Activated T-cell treated with anti-CD3 and anti-CD28 coated beads for 48 hours (primary cell): ENCODE data around the gene PPP2R2B.

Experiments used
- DNase-seq: peaks from one replicate; pipeline ENCODE4 v3.0.0-alpha.2; 2020; ENCODE audit warnings: low read depth

The PPP2R2B gene

GRCh38 chr5:146827901-146828300, 50.7 kb downstream of the PPP2R2B start:
- DNase-seq: no peak

- DNase-seq: no peak
Measured at GRCh38 chr5:146825033-146825432, 53.5 kb downstream of the PPP2R2B start.

- no peak for DNase-seq
Measured at GRCh38 chr5:146821732-146822131, 56.8 kb downstream of the PPP2R2B start.

DNA sequence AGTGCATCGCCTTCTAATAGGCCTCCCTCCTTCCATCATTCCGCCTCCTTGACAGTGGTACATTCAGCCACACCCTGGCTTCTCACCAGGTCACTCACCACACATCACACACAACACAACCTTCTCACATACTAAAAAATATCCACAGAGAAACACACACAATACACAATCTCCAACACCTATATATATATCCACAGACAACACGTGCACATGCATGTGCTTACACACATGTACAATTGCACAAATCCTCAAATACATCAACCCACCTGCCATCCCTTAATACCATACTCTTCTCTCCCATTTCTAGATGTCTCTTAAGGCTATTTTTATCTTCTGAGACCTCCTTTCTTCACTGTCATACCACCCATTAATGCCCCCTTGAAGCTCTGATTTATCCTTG, 57.6 kb downstream of the PPP2R2B start:
- DNase-seq: no peak

DNA sequence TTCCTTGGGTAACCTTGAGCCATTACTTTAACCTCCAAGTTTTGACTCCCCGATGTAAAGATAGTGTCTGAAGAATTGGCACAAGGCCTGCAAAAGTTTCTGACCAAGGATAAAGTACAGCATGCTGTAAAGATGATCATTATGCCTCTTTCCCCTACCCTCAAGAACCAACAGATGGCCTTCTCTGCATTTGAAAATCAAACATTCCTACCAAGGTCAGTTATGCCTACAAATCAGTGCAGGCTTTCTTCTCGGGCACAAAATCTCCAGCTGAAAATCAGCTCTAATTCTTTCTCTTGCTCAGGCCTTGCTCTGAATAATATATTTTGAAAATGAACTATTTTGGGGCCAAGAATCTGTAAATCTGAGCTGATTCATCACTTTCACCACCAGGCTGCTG, 59.7 kb downstream of the PPP2R2B start:
- no peak for DNase-seq

DNA sequence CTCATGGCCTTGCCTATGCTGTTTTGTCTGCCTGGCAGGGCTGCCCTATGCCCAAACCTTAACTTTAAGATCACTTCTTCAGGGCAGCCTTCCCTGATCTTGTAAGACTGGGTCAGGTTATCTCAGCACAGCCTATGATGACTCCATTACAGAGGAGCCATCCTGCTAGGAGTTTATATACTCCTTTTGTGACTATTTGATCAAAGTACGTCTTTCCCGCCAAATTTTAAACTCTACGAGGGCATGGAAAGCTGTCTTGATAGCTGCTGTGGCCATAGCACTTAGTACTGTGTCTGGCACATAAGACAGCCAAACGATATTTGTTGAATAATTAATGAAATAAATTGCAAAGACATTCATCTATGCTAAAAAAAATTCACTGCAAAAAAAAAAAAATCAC, 60.6 kb downstream of the PPP2R2B start:
- DNase-seq: no peak

DNA sequence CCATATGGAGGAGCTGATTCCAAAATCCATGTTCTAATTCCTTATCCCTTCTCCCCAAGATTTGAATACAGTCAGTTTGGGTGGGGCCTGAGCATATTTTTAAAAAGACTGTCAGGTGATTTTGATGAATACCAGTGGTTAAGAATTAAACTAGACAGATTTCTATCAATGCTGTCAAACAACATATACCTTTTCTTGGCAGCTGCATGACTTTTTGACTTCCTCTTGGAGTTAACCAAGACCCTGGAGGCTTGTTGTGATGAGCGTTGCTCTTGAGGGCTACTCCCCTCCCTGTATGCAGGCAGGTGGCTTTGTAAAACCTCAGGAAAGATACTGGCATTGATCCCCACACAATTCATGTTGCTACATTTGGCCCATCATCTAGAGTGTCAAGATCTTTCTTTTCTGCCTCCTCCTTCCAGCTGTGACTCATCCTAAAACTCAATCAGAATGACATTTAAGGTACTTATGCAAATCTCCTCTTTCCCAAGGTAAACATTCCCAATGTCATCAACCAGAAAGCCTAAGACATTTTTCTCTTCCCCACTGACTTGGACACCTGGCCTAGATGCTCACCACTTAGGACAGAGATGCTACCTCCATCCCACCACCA, 61.7 kb downstream of the PPP2R2B start:
- DNase-seq: no peak

- no peak for DNase-seq
Measured at GRCh38 chr5:146815411-146815810, 63.1 kb downstream of the PPP2R2B start.

DNA sequence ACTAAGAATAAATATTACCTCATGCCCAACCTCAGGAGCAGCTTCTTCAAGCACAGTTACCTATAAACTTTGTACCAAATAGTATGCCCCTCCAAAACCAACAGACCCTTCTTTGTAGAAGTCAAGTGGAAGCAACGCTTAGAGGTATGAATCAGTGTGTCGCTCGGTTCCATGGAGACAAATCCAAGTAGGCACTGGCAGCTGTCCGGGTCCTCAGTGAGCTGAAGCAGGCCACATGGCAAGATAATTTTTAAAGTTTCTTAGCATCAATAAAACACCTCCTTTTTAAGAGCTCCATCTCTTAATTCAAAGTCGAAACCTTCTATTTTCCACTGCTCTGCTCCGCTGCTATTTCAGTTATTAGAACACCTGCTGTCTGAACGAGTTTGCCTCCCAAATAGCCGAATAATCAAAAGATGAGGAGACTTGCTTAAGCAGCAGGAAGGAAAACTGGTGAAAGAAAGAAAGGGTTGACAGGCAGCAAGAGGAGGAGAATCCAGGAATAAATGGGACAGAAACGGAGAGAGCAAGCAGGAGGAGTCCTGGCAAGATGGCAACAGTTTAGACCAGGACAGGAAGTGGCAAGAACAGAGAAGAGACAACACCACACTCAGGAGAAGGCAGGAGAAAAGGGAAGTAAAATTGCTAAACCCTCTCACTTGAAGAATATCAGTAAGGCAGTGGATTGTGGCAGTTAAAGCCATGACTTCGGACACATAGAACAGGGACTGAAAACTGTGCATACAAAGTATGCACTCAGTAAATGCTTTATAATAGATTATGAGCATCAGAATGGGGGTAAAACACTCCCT, 65.0 kb downstream of the PPP2R2B start:
- no peak for DNase-seq

- no peak for DNase-seq
Measured at GRCh38 chr5:146805081-146805480, 73.5 kb downstream of the PPP2R2B start.

DNA sequence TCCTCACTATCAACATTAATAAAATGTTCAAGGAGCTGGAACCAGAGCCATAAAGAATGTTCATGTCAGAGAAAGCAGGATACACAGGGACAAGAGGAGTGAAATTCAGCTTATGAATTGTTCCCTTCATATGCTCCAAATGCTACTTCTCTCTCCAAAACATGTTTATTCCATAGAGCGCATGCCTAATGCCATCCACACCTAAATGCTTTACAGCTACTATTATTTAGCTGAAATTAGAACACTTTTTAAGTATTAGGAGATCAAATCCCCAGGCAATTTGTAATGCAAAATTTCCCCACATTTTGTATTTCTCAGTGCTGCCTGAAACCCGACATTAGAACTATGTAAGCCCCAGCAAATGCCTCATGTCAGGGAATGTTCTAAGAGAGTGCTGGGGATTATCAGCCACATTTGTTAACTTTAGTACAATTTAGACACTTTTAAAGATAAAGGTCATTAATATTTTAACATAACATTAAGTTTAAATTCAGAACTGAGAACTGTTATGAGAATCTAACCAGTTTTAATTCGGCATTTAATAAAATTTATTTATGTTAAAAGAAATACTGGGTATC, 75.5 kb downstream of the PPP2R2B start:
- DNase-seq: no peak

GRCh38 chr5:146799671-146800070, 78.9 kb downstream of the PPP2R2B start:
- DNase-seq: no peak

- no peak for DNase-seq
Measured at GRCh38 chr5:146799231-146799630, 79.3 kb downstream of the PPP2R2B start.

DNA sequence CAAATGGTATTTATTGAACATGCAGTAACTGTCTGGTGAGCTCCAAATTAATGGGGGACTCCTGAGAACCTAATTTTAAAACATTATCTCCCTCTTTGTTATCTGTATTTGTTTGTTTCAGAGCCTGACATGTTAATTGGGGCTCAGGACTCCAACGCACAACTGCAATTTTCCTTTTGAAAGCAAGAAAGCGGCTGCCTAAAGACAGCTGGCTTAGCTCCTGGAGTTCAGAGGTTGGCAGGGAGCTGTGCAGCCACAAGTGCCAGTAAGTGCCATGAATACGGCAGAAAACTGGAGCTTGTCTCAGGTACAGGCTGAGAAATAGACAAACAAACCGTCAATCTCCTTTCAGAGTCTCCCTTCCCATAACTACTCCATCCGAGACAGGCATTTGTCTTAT, 80.9 kb downstream of the PPP2R2B start:
- no peak for DNase-seq

- DNase-seq: no peak
Measured at GRCh38 chr5:146796911-146797310, 81.6 kb downstream of the PPP2R2B start.

- DNase-seq: no peak
Measured at GRCh38 chr5:146796144-146796543, 82.4 kb downstream of the PPP2R2B start.

- DNase-seq: no peak
Measured at GRCh38 chr5:146794326-146795029, 84.1 kb downstream of the PPP2R2B start.

- DNase-seq: no peak
Measured at GRCh38 chr5:146793709-146794108, 84.8 kb downstream of the PPP2R2B start.

DNA sequence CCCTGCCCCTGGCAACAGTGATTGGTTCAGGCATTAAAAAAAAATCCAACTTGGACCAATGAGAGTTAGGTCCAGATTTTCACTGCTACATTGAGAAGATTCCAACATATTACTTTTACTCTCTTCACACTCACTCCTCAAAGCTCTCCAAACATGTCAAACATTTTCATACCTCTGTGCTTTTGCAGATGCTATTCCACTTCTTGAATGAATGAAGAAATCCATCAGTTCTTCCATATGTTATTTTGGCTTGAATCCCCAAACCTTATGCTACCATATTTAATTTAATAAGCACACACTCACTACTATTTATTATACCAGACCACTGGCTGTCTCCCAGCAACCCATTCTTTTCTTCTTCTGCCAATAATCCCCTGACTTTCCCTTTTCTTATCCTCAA, 87.1 kb downstream of the PPP2R2B start:
- DNase-seq: no peak

- no peak for DNase-seq
Measured at GRCh38 chr5:146789712-146790653, 88.6 kb downstream of the PPP2R2B start.

DNA sequence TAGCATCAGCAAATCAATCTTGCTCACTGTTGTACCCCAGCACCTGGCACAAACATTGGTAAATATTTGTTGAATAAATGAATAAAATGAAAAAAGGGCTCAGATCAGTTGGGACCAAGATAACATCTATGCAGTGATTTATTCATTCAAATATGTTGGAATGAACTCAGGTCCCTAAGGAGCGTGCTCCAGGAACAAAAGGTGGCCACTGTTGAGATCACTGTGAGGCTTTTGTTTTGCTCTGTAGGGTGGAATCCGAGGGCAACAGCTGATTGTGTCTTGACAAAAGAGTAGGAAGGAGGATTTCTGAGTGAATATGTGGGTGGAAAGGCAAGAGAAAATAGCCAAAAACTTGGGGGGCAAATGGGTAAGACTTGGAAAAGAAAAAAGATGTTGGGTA, 89.7 kb downstream of the PPP2R2B start:
- DNase-seq: no peak

DNA sequence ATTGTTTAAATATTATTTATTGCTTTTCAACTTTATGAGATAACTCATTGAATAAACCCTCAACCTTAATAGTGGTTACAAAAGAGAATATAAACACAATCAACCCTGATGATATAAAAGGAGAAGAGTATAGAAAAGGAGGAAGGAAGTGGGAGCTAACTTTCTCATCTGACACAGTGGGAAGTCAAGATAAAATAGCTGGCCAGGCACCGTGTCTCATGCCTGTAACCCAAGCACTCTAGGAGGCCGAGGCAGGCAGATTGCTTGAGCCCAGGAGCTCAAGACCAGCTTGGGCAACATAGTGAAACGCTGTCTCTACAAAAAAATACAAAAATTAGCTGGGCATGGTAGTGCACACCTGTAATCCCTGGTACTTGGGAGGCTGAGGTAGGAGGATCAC, 93.5 kb downstream of the PPP2R2B start:
- no peak for DNase-seq
